K562 (cell line): ENCODE results near the gene CD34. TPM values are rescaled to one million over a fixed set of nuclear protein-coding genes. Genes with fewer than 3 reads are reported as not detected.

Source experiments
- ATAC-seq: fragments of 200-7000 bp; cut with Tn5 transposase; 3 replicates; pipeline ENCODE4 v1.9.1; 2020; ENCODE audit warnings: moderate library complexity
- BruUV-seq: library from RNA; stranded (reverse); fragments of 400-500 nt; replicated peaks from 2 replicates; lab custom pipeline; 2021; lab: Mats Ljungman, UMichigan
- CTCF ChIA-PET: fragments of 300-600 bp; formaldehyde crosslinking; extraction: SDS; loops from one replicate; lab custom pipeline; 2021; ENCODE audit warnings: low intra/inter-chr PET ratio; lab: Yijun Ruan, JAX
- POLR2A ChIA-PET: fragments of 300-600, 350-650 bp; sonication (Branson Sonifier 250); formaldehyde crosslinking; extraction: SDS; loops from one replicate; lab custom pipeline; 2021; ENCODE audit warnings: antibody characterized with exemption, inconsistent platforms; lab: Yijun Ruan, JAX
- DNase-seq, 4 experiments: peaks; one replicate each; pipeline versions ENCODE4 v3.0.0 to v3.0.0-alpha.2; 2011 to 2018; ENCODE audit warnings: low spot score in 3 of 4, mixed read lengths in 3 of 4; ENCODE audit errors: extremely low read depth in 1 of 4
- FAIRE-seq: peaks from 2 replicates; lab custom pipeline; 2011; peaks lifted over from hg19 to GRCh38; lab: Jason Lieb, UNC
- H2AFZ ChIP-seq: 2 replicates; pipeline ENCODE4 v1.6.0; 2011; ENCODE audit warnings: low read depth, low read length, control low read depth, inconsistent platforms
- H3K27ac ChIP-seq: fragments of 200-600 bp; 3 replicates; pipeline ENCODE4 v1.8.0; 2011; ENCODE audit warnings: low read depth, mild to moderate bottlenecking, control low read depth, inconsistent platforms, low read length, moderate library complexity, mixed read lengths; ENCODE audit errors: extremely low read depth
- H3K27me3 ChIP-seq, 2 experiments: fragments of 300-600 bp in 1 of 2; 2 replicates in 1 of 2; 3 replicates in 1 of 2; pipeline versions ENCODE4 v1.6.0 to v1.8.0; 2011; ENCODE audit warnings: inconsistent platforms in 2 of 2, low read length in 2 of 2, mild to moderate bottlenecking in 1 of 2, mixed read lengths in 1 of 2, moderate library complexity in 1 of 2; ENCODE audit not compliant: control insufficient read depth in 2 of 2, insufficient read depth in 2 of 2
- H3K36me3 ChIP-seq: fragments of 300-600 bp; 3 replicates; pipeline ENCODE4 v1.8.0; 2011; ENCODE audit warnings: mild to moderate bottlenecking, low read length, inconsistent platforms; ENCODE audit not compliant: control insufficient read depth, insufficient read depth
- H3K4me1 ChIP-seq, 2 experiments: fragments of 200-600 bp in 1 of 2; replicated peaks in 1 of 2; 2 replicates in 1 of 2; 3 replicates in 1 of 2; pipeline versions ENCODE4 v1.5.1 to v1.8.0; 2011; ENCODE audit warnings: inconsistent platforms in 2 of 2, low read length in 2 of 2, mild to moderate bottlenecking in 1 of 2, mixed read lengths in 1 of 2, moderate library complexity in 1 of 2; ENCODE audit not compliant: control insufficient read depth in 2 of 2, insufficient read depth in 2 of 2
- H3K4me2 ChIP-seq: 2 replicates; pipeline ENCODE4 v1.6.1; 2011; ENCODE audit warnings: low read length, control low read depth, inconsistent platforms, mixed read lengths; ENCODE audit not compliant: insufficient read depth
- H3K4me3 ChIP-seq: fragments of 200-600 bp; sonication (generic), shearing (Covaris generic); 2 replicates; pipeline ENCODE4 v1.5.1; 2016; ENCODE audit warnings: control low read depth, inconsistent platforms
- H3K79me2 ChIP-seq: fragments of 200-600 bp; 3 replicates; pipeline ENCODE4 v1.8.0; 2011; ENCODE audit warnings: low read length, inconsistent platforms; ENCODE audit not compliant: control insufficient read depth, insufficient read depth
- H3K9ac ChIP-seq, 2 experiments: 2 replicates each; pipeline versions ENCODE4 v1.6.0 to v1.6.1; 2011; ENCODE audit warnings: low read depth in 2 of 2, low read length in 2 of 2, control low read depth in 1 of 2, inconsistent platforms in 1 of 2, mild to moderate bottlenecking in 1 of 2, mixed read lengths in 1 of 2; ENCODE audit not compliant: insufficient read depth in 1 of 2
- H3K9me1 ChIP-seq: one replicate; pipeline ENCODE4 v1.6.0; 2011; ENCODE audit warnings: inconsistent platforms, mild to moderate bottlenecking, low read length, moderate library complexity; ENCODE audit not compliant: control insufficient read depth, insufficient read depth
- H3K9me3 ChIP-seq: replicated peaks from 2 replicates; pipeline ENCODE4 v1.5.1; 2011; ENCODE audit warnings: low read depth, low read length, inconsistent platforms; ENCODE audit not compliant: control insufficient read depth, insufficient read depth
- H4K20me1 ChIP-seq: replicated peaks from 2 replicates; pipeline ENCODE4 v1.6.1; 2011; ENCODE audit warnings: low read length, inconsistent platforms, mixed read lengths; ENCODE audit not compliant: control insufficient read depth, insufficient read depth
- CREB3L1 ChIP-seq: fragments of 450-650 bp; IDR thresholded peaks from 2 replicates; pipeline ENCODE4 v1.6.1; 2014; ENCODE audit warnings: low read depth, mild to moderate bottlenecking, moderate library complexity, borderline replicate concordance
- IFI16 ChIP-seq: fragments of 250-450 bp; sonication (Bioruptor Pico); IDR thresholded peaks from 2 replicates; pipeline ENCODE4 v2.1.2; 2022; ENCODE audit warnings: mild to moderate bottlenecking, inconsistent platforms
- MAX ChIP-seq: sonication (generic); formaldehyde crosslinking; IDR thresholded peaks from 2 replicates; pipeline ENCODE4 v1.9.0; 2022; ENCODE audit warnings: mild to moderate bottlenecking, missing genetic modification reagents
- NFYB ChIP-seq: IDR thresholded peaks from 2 replicates; pipeline ENCODE4 v1.6.1; 2011; ENCODE audit warnings: mild to moderate bottlenecking, moderate library complexity; ENCODE audit not compliant: insufficient read length; ENCODE audit errors: extremely low read depth
- PML ChIP-seq: IDR thresholded peaks from 2 replicates; pipeline ENCODE4 v1.6.1; 2012; ENCODE audit warnings: low read length, inconsistent platforms
- WGBS: fragments of 100-300 bp; shearing (Covaris generic); methylation state at CpG from one replicate; pipeline ENCODE4 v1.1.6; 2016; ENCODE audit warnings: low coverage, mixed read lengths; ENCODE audit not compliant: insufficient coverage; ENCODE audit errors: missing lambda C conversion rate; 5-methylcytosine and 5-hydroxymethylcytosine counted together
- in situ Hi-C: fragments of 300-500 bp; cut with MboI; formaldehyde crosslinking; loops from 4 replicates; pipeline ENCODE4 v1.15.0; 2018; ENCODE audit warnings: inconsistent platforms, mixed read lengths
- intact Hi-C: fragments of 100-400 bp; cut with micrococcal nuclease; formaldehyde crosslinking; loops from 2 replicates; pipeline ENCODE4 v1.14.2; 2022
- polyA plus RNA-seq, 8 experiments: library from polyadenylated mRNA; depleted of rRNA in 4 of 8; stranded (reverse) in 5 of 8; unstranded in 3 of 8; fragments of >200 nt; fragmentation: Nextera tagmentation in 2 of 8; fragmentation: Illumina TruSeq in 1 of 8; extraction: Ambion mirVana in 2 of 8; extraction: Trizol in 1 of 8; gene quantifications; 2 replicates each; pipeline versions ENCODE4 v1.2.1 to v1.2.3, GENCODE V29; 2011 to 2014; ENCODE audit warnings: inconsistent platforms in 1 of 8, missing spikeins in 1 of 8
- total RNA-seq, 7 experiments: library from RNA; depleted of rRNA in 6 of 7; stranded (reverse); fragments of >200 nt in 6 of 7; fragmentation: Illumina TruSeq in 2 of 7; extraction: Trizol in 2 of 7; gene quantifications; 2 replicates each; pipeline versions ENCODE4 v1.2.1 to v1.2.3, GENCODE V29; 2011 to 2021; ENCODE audit warnings: low replicate concordance in 1 of 7

The CD34 gene
- total and polyA plus RNA-seq, 9 of the 15 experiments (the other 6 are each of a cell fraction or from before 2014, with no cell fraction given), result not detected

- Histone ChIP-seq H3K9me3 (no peaks in the 10 kb centered on the region), H3K27me3 (no peaks in the 10 kb centered on the region), H3K36me3 (no peaks in the 10 kb centered on the region), H3K4me1 (peaks cover 21 to 46% of the 10 kb centered on the region in 2 experiments), H4K20me1 (no peaks in the 10 kb centered on the region), H2AFZ (no peak overlapping the region), H3K4me3 (no peak overlapping the region), H3K79me2 (peaks cover 7% of the 10 kb centered on the region; the same call in 1 of the 3 replicates), H3K4me2 (no peak overlapping the region), H3K27ac (no peak overlapping the region), H3K9ac (no peak overlapping the region)
- no peak for ATAC-seq
- intact Hi-C loops (no loop called here), in situ Hi-C loops (no loop called here)
- CTCF ChIA-PET, result no interaction called here
- BruUV-seq, result no TSS peak
- no peak for DNase-seq
- WGBS, result 73% methylated on average over 6 of the region's 6 CpGs
- no peak for TF ChIP-seq CREB3L1
- no peak for TF ChIP-seq MAX (CRISPR knock-in tag)
- no peak for TF ChIP-seq NFYB
- no peak for TF ChIP-seq PML
- TF ChIP-seq IFI16 (CRISPR knock-in tag), result no peak
- TF ChIP-seq, all 486 proteins: peak for 0
- no peak for FAIRE-seq
- POLR2A ChIA-PET, result interaction anchor here (0.7 to 2.2 kb wide), 7 partner anchors 9 to 36 kb away, joined by 3 to 9 read pairs (median 4); no protein-coding TSS in a partner anchor
- H3K9me1 ChIP-seq, result no peaks in the 10 kb centered on the region
Measured at GRCh38 chr1:207835958-207836357, 75.0 kb downstream of the CD34 start.
